ENCODE data around the gene CDH7.

Gene CDH7

GRCh38 chr18:65725251-65726050 lies 25.4 kb upstream of the CDH7 start:
- no peak overlapping the region for H3K4me3 ChIP-seq (ENCODE audit: low read depth in 1 of 2, low read length in 1 of 2)
- no peak for TF ChIP-seq CTCF (IDR thresholded peaks at IDR 0.05)
- H3K27me3 ChIP-seq: no peaks in the 10 kb centered on the region
- no peaks in the 10 kb centered on the region for H3K4me1 ChIP-seq (ENCODE audit: control insufficient read depth in 1 of 2, insufficient read depth in 1 of 2, low read depth in 1 of 2, low read length in 1 of 2)
- no peak overlapping the region for H3K27ac ChIP-seq
- no peaks in the 10 kb centered on the region for H3K9me3 ChIP-seq
- no peaks in the 10 kb centered on the region for H3K36me3 ChIP-seq

GRCh38 chr18:65735155-65735554 lies 15.7 kb upstream of the CDH7 start:
- no peak overlapping the region for H3K4me3 ChIP-seq (ENCODE audit: low read depth in 1 of 2, low read length in 1 of 2)
- no peak overlapping the region for H3K27ac ChIP-seq
- H3K27me3 ChIP-seq: no peaks in the 10 kb centered on the region
- no peaks in the 10 kb centered on the region for H3K9me3 ChIP-seq
- no peak for TF ChIP-seq CTCF (IDR thresholded peaks at IDR 0.05)
- no peaks in the 10 kb centered on the region for H3K36me3 ChIP-seq
- no peaks in the 10 kb centered on the region for H3K4me1 ChIP-seq (ENCODE audit: control insufficient read depth in 1 of 2, insufficient read depth in 1 of 2, low read depth in 1 of 2, low read length in 1 of 2)

GRCh38 chr18:65737471-65737955 lies 13.3 kb upstream of the CDH7 start:
- H3K27me3 ChIP-seq: no peaks in the 10 kb centered on the region
- H3K9me3 ChIP-seq: no peaks in the 10 kb centered on the region
- no peaks in the 10 kb centered on the region for H3K4me1 ChIP-seq (ENCODE audit: control insufficient read depth in 1 of 2, insufficient read depth in 1 of 2, low read depth in 1 of 2, low read length in 1 of 2)
- no peak overlapping the region for H3K27ac ChIP-seq
- TF ChIP-seq CTCF (IDR thresholded peaks at IDR 0.05): no peak
- H3K36me3 ChIP-seq: no peaks in the 10 kb centered on the region
- no peak overlapping the region for H3K4me3 ChIP-seq (ENCODE audit: low read depth in 1 of 2, low read length in 1 of 2)

GRCh38 chr18:65746936-65747335 lies 3.9 kb upstream of the CDH7 start:
- Histone ChIP-seq H3K9me3 (no peaks in the 10 kb centered on the region), H3K4me3 (ENCODE audit: low read depth in 1 of 2, low read length in 1 of 2) (no peak overlapping the region), H3K27ac (no peak overlapping the region), H3K27me3 (peaks cover 38% of the 10 kb centered on the region), H3K4me1 (ENCODE audit: control insufficient read depth in 1 of 2, insufficient read depth in 1 of 2, low read depth in 1 of 2, low read length in 1 of 2) (no peaks in the 10 kb centered on the region), H3K36me3 (no peaks in the 10 kb centered on the region)
- TF ChIP-seq CTCF (IDR thresholded peaks at IDR 0.05): no peak

- peaks cover 52% of the 10 kb centered on the region for H3K27me3 ChIP-seq
- no peak overlapping the region for H3K4me3 ChIP-seq (ENCODE audit: low read depth in 1 of 2, low read length in 1 of 2)
- H3K9me3 ChIP-seq: no peaks in the 10 kb centered on the region
- H3K4me1 ChIP-seq (ENCODE audit: control insufficient read depth in 1 of 2, insufficient read depth in 1 of 2, low read depth in 1 of 2, low read length in 1 of 2): no peaks in the 10 kb centered on the region
- no peaks in the 10 kb centered on the region for H3K36me3 ChIP-seq
- no peak overlapping the region for H3K27ac ChIP-seq
- TF ChIP-seq CTCF (IDR thresholded peaks at IDR 0.05): no peak
These were observed 2.5 kb upstream of the CDH7 start for GRCh38 chr18:65748321-65748720.

Measured in neutrophil (primary cell).